Kidney epithelial cell (primary cell): ENCODE results near the gene FUBP3. TPM values are rescaled to one million over a fixed set of nuclear protein-coding genes. Genes with fewer than 3 reads are reported as not detected.

Experiments used
- DNase-seq: peaks from one replicate; pipeline ENCODE4 v3.0.0-alpha.2; 2010; ENCODE audit warnings: low read depth
- H3K27me3 ChIP-seq: 2 replicates; pipeline ENCODE4 v1.6.0; 2011; ENCODE audit warnings: low read length; ENCODE audit not compliant: control insufficient read depth, insufficient read depth
- H3K36me3 ChIP-seq: 2 replicates; pipeline ENCODE4 v1.5.1; 2011; ENCODE audit warnings: low read length; ENCODE audit not compliant: control insufficient read depth, insufficient read depth
- H3K4me3 ChIP-seq: 2 replicates; pipeline ENCODE4 v1.5.1; 2011; ENCODE audit warnings: low read depth, mild to moderate bottlenecking, control low read depth, low read length
- CTCF ChIP-seq: IDR thresholded peaks from 2 replicates; pipeline ENCODE4 v1.5.1; 2011; ENCODE audit warnings: mild to moderate bottlenecking, moderate library complexity, low read length, control low read depth, inconsistent platforms; ENCODE audit not compliant: insufficient read depth, poor library complexity, severe bottlenecking
- total RNA-seq: library from RNA; depleted of rRNA; stranded (reverse); fragments of >200 nt; gene quantifications from 2 replicates; pipeline ENCODE4 v1.2.3, GENCODE V29; 2015

FUBP3 gene
- total RNA-seq, 1 donor from 2014 or later = 49.5 TPM

GRCh38 chr9:130651752-130652151, 72.4 kb downstream of the FUBP3 start:
- H3K36me3 ChIP-seq = no peaks in the 10 kb centered on the region
- H3K4me3 ChIP-seq = no peak overlapping the region
- TF ChIP-seq CTCF = no peak
- DNase-seq = no peak
- H3K27me3 ChIP-seq = peaks cover 26% of the 10 kb centered on the region

GRCh38 chr9:130654879-130655278, 75.5 kb downstream of the FUBP3 start:
- Histone ChIP-seq H3K27me3 (peaks cover 55% of the 10 kb centered on the region), H3K36me3 (no peaks in the 10 kb centered on the region), H3K4me3 (no peak overlapping the region)
- no peak for TF ChIP-seq CTCF
- no peak for DNase-seq

- peaks cover 86% of the 10 kb centered on the region for H3K27me3 ChIP-seq
- TF ChIP-seq CTCF = no peak
- H3K36me3 ChIP-seq = no peaks in the 10 kb centered on the region
- no peak for DNase-seq
- H3K4me3 ChIP-seq = no peak overlapping the region
Observed at GRCh38 chr9:130658893-130659698, 79.7 kb downstream of the FUBP3 start.

- Histone ChIP-seq H3K4me3 (no peak overlapping the region), H3K36me3 (no peaks in the 10 kb centered on the region), H3K27me3 (peaks cover 92% of the 10 kb centered on the region)
- no peak for DNase-seq
- TF ChIP-seq CTCF = no peak
Observed at GRCh38 chr9:130659699-130660248, 80.4 kb downstream of the FUBP3 start.

GRCh38 chr9:130660326-130660682, 80.9 kb downstream of the FUBP3 start:
- no peak overlapping the region for H3K4me3 ChIP-seq
- peaks cover 95% of the 10 kb centered on the region for H3K27me3 ChIP-seq
- no peak for TF ChIP-seq CTCF
- DNase-seq = no peak
- H3K36me3 ChIP-seq = no peaks in the 10 kb centered on the region
